HG03575 (cell line): ENCODE data around the gene CEBPZ.

Experiments used
- ATAC-seq: cut with Tn5 transposase; IDR thresholded peaks from one replicate; pipeline ENCODE4 v1.9.1; 2021; ENCODE audit not compliant: unreplicated experiment, insufficient number of reproducible peaks, low FRiP score; ENCODE audit errors: extremely low read depth

CEBPZ gene

DNA sequence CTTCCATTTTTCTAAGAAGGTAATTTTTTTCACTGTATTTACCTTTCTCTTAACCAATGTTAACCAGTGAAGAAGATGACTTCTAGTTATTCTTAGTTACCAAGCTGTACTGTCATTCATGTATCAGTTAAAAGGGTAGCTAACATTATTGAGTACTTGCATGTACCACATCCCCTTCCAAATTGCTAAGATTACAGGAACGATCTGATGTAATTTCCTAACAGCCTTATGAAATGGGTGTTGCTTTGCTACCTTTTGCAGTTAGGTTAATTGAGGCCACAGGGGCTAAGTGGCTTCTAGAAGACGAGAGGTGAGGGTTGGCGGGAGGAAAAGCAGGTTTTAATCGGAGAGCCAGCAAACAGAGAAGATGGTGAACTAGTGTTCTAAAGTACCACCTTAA is 41.1 kb downstream of the CEBPZ start:
- no peak for ATAC-seq

DNA sequence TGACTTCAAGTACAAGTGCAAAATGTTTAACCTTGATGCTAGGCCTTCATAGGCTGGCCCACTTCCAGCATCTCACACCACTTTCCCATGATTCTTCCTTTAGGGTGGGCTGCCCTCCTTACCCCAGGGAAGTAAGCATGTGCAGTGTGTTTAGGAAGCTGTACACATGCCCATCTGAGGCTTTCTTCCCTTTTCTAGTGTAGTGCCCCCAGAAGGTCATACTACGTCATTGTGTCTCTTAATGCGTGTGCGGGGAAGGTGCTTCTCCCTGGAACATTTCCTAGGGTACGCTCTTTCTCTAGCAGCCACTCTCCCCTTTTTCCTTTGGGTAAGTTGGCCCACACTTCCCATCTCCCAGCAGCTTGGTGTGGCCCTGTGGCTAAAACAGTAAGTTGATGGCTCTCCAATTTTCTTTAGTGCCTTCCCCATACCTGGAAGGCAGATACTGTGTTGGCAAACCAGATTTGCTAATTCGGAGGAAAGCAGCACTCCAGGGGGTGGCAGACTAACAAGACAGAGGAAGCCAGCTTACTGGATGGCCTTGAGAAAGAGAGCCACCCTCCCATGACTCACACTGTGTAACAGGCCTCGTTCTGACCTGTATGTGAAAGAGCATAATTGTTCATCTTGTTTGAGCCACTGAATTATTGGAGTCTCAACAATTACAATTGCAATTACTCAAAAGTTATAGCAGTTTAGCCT is 41.8 kb downstream of the CEBPZ start:
- no peak for ATAC-seq

DNA sequence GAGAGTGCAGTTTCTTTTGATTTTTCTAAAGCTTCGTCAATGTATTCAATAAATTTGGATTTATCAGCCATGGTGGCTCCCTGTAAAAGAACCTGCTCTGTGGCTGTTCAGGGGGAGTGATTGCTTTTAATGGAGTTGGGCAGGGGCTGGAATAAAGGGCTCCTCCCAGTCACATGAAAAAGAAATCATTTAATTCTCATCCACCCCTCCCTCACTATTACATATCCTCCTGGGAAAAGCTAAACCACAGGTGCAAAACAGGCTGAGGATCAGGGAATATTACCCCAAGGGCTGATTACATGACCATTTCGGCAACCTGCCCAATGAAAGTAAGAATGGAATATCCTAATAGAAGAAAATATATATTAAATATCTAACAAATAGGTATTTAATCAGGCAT is 42.8 kb downstream of the CEBPZ start, which contains the start of gene SULT6B1:
Gene SULT6B1, minus strand, starts transcription at position 101 of the 400 bp plus-strand sequence. Its CDS starts 30 bp downstream, at position 71.
- ATAC-seq, result no peak

DNA sequence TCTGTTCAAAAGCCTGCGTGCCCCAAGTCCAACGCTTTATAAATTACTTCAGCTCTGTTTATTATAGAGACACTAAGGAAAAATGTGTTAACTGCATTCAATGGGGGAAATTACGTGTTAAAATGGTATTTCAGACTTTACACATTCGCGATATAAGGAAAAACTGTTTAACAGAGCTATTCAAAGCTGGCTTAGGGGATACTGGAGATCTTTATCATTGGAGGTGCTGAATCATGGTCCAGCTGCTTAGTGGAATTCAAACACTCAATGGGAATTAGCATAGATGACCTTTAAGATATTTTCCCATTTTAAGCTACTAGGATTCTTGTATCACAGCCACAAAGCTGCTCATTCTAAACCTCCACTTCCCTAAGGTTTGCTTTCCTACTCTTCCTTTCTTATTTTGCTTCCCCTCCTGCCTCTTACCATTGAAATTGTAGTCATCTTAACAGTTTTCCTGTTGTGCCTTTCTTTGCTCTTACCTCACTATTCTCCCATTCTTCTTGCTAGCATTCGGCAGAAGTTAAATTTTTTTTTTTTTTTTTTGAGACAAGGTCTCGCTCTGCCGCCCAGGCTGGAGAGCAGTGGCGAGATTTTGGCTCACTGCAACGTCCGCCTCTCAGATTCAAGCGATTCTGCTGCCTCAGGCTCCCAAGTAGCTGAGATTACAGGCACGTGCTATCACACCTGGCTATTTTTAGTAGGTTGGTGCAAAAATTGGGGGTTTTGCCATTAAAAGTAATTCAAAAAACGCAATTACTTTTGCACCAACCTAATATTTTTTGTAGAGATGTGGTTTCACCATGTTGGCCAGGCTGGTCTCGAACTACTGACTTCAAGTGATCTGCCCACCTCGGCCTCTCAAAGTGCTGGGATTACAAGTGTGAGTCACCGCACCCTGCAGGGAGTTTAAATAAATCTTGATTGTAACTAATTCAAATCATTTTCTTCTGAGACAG is 49.4 kb downstream of the CEBPZ start:
- no peak for ATAC-seq

DNA sequence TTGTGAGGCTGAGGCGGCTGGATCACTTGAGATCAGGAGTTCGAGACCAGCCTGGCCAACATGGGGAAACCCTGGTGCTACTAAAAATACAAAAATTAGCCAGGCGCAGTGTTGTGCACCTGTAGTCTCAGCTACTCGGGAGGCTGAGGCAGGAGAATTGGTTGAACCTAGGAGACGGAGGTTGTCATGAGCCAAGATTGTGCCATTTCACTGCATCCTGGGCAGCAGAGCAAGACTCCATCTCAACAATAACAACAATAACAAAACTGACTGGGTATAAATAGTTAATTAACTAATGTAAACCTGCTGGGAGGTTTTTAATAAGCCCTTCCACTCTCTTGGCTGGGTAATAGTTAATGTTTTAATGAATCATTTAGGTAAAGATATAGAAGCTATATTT is 50.8 kb downstream of the CEBPZ start:
- no peak for ATAC-seq

DNA sequence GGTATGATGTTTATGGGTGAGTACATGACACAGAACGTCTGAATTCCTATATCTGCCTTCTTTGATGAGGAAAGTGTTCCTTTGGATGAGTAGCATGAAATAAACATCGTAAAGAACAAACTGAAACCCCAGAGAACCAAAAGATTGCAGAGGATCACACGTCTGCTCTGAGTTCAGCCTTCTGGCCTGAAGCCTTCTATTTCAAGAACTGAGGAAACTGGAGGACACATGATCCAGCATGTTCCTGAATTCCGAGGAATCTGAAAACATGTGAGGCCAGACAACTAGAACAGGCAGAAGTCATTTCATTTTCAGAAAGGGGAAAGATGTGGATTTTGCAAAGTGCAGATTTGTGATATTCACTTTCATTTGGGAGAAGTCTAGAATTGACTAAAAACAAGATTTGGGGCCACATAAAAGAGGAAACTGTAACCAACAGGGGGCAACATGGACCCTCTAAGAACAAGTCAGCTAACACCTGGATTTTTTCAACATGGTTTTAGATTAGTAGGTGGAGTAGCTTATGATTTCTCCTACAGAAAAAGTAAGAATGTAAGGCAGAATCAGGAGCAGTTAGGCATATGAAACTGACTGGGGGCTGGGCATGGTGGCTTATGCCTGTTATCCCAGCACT is 51.3 kb downstream of the CEBPZ start:
- ATAC-seq, result no peak

DNA sequence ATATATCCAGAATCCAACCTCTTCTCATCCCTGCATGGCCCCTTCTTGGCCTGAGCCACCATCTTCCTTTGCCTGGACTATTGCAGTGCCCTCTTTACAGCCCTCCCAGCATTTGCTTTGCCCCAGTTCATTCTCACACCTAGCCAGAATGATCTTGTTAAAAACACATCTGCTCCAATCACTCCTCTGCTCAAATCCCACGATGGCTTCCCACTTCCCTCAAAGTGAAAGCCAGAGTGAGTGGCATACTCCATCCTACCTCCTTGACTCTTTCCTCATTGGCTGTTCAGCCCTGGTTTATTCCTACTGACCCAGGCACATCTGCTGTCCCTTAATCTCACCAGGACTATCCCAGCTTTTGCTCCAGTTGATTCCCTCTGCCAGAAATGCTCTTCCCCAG is 57.7 kb downstream of the CEBPZ start:
- ATAC-seq, result no peak

DNA sequence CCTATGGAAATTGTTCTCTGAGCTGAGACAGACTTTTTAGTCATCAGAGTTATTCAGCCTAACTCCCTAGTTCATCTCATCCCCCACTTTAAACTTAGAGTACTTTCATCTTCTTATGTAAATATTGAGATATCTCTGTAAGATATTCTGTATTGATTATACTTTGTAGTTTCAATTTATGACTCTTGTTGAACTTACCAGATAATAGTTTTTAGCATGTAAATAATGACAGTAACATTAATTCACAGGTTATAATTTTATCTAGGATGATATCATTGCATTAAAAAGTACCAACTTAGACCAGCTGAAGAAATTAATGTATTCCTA is 59.8 kb downstream of the CEBPZ start:
- ATAC-seq, result no peak

DNA sequence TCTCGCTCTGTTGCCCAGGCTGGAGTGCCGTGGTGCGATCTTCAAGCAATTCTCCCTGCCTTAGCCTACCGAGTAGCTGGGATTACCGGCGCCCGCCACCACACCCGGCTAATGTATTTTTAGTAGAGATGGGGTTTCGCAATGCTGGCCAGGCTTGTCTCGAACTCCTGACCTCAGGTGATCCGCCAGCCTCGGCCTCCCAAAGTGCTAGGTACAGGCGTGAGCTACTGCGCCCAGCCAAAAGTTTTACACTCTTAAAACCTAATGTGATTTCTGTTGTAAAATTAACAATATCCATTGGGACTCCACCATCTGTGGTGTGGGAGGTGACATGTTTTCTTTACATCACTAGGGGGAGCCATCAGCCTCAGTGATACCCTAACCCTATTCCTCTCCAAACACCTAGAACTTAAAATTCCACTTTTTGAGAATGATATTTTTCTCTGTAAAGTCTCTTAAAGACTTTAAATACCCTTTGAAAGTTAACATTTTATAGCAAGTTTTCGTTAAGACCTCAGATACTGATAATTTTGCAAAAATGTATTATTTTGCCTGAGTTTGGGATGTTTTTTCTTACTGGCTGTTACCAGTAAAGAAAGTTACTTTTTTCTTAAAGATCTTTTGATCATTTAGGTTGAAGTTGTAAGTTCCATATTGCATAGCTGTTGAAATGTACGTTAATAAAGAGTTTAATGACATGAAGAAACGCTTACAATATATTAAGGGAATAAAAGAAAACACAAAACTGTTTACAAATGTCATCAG is 63.0 kb downstream of the CEBPZ start:
- no peak for ATAC-seq

DNA sequence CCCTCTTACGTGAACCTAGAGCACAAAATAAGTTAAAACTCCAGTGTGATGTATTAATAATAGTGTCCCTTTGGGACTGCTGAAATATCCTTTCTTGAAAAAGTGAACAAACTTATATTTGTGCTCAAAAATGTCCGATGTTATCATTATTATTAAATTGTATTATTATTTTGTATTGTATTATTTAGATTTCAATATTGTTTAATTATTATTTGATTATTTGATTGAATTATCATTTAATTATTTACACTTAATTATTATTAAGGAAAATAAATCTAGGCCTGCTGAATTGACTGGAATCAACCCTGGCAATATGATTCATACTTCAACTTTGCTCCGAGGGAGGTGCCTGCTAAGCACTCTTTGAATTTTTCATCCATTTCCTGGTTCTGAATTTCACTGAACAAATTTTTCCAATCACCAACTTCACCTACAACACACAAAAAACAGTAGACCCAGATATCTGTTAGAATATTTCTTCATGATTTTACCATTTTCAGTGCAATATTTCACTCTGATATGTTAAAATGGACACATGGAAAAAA is 63.7 kb downstream of the CEBPZ start:
- no peak for ATAC-seq

DNA sequence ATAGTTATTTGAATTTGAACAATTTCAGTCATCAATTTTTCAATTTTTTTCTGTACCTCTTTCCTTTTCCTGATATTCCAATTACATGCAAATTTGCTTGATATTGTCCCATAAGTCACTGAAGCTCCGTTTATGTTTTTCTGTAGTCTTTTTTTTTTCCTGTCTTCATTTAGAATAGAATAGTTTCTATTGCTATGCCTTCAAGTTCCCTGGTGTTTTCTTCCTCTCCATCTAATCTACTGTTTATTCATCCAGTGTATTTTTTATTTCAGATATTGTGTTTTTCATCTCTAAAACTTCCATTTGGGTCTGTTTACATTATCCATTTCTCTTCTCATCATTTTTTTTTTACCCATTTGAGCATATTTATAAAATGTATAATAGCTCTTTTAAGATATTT is 66.6 kb downstream of the CEBPZ start:
- no peak for ATAC-seq

DNA sequence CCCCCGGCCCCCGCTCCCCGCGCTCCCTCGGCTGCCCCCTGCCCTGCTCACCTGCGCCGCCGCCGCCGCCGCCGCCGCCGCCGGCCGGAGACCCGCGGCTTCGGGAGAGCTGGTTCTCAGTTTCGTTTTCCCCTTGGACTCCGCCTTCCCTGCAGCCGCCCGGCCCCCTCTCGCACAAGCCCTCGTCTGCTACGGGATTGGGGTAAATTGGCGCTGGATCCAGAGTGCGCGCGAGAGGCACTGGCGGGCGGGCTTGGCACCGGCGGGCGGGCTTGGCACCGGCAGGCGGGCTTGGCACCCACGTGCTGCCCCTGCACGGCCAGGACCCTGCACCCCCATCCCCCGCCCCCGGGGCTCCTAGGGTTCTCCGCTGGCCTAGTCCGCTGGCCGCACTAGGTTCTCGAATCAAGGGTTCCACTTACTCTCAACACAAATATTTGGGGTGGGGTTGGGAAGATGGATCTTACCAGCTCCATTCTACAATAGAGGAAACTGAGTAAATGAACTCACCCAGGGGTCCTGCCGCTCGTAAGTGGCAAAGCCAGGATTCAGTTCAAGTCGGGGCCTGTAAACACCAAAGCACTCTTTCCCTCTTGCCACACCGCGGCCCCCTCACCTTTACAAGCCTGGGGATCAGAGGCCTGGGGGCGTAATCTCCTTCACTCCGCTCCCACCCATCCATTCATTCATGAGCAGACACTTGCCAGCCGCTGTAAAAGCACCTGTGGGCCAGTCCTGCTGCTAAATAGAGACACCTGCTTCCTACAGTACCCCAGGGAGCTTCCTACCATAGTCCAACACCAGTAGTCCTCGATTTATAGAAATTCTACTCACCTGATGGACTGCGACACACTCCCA is 74.3 kb downstream of the CEBPZ start, which contains the start of gene EIF2AK2:
Gene EIF2AK2, minus strand, starts transcription at position 124 of the 858 bp plus-strand sequence. CDS start 9,174 bp downstream, outside the sequence.
- ATAC-seq, result no peak

DNA sequence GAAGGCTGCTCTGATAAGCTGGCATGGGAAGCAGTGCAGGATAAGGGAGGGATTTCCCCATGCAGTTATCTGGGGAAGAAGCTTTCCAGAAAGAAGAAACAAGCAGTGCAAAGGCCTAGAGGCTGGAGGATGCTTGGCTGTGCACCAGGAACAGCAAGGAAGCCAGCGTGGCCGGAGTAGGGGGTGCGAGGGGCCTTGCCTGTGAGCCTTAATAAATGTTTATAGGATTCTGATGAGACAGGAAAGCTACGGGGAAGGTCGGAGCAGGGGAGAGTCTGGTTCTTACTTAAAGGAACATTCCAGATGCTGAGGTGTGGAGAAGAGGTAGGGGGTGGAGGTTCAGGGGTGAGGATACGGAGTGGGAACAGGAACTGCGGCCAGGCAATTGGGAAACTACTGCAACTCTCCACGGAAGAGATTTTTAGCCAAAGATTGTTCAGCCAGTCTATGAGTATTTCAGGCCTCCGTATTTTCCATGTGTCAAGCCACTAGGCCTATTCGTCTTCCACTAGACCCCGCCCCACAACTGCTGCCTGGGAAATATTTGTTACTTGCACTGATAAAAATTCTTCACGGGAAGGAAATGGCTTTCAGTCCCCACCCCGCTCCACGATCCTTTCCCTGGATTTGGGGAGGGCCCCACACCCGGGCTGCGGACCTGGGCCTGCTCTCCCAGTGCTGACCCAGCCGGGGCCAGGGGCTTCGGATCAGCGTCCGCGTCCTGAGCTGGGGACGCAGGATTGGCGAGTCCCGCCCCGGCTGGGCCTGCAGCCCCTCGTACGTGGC is 75.1 kb downstream of the CEBPZ start:
- no peak for ATAC-seq

DNA sequence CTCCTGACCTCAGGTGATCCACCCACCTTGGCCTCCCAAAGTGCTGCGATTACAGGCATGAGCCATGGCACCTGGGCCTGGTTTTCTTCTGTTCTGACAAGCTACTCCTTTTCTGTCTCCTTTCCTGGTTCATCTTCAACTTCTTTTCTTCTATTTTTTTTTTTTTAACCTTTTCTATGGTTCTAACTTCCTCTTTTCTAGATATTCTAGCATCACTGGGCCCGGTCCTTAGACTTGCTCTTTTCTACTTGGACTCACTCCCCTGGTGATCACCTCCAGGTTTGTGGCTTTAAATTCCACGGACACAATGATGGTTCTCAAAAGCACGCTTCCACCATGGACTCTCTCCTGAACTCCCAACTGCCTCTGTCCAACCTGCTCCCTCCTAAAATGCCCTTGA is 76.6 kb downstream of the CEBPZ start:
- ATAC-seq, result no peak

DNA sequence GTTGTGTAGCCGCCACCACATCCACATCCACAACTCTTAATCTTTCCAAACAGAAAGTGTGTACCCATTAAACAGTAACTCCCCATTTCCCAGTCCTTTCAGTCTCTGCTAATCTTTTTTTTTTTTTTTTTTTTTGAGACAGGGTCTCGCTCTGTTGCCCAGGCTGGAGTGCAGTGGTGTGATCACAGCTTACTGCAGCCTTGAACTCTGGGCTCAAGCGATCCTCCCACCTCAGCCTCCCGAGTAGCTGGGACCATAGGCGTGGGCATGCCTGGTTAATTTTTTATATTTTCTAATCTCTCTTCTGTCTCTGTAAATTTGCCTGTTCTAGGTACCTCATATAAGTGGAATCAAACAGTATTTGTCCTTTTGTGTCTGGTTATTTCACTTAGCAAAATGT is 78.2 kb downstream of the CEBPZ start:
- no peak for ATAC-seq
